TTC549 (cell line): ENCODE data around the gene SEMA3C.

Experiments
- FAIRE-seq: peaks from 2 replicates; lab custom pipeline; 2012; peaks lifted over from hg19 to GRCh38; lab: Jason Lieb, UNC

SEMA3C gene

DNA sequence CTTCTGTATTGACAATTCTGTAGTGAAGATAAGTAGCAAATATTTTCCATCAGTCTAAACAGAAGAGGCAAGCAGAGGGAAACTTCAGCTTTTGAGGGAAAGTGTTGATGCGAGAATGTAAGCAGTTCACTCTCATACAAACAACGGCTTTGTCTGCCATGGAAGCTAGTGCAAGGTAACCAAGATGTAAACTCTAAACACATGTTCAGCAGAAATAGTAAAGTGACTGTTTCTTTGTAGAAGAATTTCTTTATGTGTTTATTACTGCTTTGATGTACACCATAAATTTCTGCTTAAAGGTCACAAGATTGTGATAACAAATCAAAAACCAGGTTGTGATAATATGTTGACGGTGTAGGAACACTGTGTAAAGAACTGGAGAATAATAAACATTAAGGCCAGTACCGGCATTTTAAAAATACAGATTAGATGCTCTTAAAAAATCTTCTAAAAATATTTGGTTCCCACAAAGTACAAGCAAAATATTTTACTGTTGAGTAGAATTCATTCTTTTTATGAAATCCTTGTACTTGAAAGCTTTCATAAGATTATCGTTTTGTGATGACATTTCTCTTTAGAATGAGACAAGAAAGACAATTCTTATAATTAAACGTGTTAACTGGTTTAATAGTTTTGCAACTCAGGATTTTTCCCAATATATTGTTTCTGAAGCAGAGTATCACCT is 34.2 kb downstream of the SEMA3C start:
- peak; percentile 66 for FAIRE-seq

- FAIRE-seq = no peak
Measured at GRCh38 chr7:80883154-80884025, 35.5 kb downstream of the SEMA3C start.

DNA sequence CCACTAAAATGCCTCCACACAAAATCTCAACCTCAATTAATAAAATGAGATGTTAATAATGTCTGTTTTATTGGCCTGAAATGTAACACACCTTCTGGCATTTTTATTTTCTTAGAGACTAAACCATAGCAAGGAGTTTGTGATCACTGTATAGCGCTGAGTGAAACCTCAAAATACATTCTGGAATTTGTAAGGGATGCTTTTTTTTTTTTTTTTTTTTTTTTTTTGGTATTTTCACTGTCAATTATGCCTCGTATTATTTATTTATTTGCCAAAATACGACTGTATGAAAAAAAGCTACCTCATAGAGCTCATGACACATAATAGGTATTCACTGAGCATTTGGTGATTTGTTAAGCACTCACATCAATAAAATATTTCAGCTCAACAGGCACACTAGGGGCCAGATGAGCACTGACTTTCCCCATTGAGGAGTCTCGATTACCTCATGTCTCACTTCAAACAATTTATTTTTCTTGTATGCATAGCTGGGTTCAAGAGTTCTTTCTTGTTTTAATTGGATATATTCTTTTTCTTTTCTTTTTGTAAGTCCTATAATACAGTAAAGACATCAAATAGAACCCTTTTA is 36.5 kb downstream of the SEMA3C start:
- no peak for FAIRE-seq

- FAIRE-seq = no peak
Measured at GRCh38 chr7:80881351-80881900, 37.4 kb downstream of the SEMA3C start.

DNA sequence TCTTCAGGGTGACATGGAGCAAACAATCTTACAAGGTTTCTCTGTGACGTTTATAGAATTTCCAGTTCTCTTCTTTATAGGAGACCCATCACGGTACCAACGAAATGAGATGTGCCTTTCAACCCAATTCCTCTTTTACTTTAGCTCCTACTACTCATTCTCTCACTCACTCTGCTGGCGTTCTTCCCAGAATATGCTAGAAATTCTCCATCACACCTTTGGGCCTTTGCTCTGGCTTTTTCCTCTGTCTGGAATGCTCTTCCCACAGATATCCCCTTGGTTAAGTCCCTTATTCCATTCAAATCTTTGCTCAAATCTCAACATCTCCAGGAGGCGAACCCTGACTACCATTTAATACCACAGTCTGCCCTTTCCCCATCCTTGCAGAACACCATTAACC is 39.0 kb downstream of the SEMA3C start:
- no peak for FAIRE-seq

GRCh38 chr7:80876894-80877414 is 41.9 kb downstream of the SEMA3C start:
- FAIRE-seq = no peak

DNA sequence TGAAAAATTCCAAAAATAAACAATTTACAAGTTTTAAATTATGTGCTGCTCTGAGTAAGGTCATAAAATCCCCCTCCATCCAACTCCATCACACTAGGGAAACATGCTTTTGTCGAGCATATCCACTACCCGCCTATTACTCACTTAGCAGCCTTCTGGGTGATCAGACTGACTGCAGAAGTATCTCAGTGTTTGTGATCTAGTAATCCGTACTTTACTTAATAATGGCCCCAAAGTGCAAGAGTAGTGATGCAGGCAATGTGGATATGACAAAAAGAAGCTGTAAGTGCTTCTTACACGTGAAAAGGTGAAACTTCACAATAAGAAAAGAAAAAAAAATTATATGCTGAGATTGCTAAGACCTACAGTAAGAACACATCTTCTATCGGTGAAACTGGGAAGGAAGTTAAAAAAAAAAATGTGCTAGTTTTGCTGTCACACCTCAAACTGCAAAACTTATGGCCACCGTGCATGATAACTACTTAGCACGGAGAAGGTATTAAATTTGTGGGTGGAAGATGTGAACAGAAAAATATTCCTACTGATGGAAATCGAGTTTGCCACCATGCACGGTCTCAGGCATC is 43.2 kb downstream of the SEMA3C start:
- no peak for FAIRE-seq

DNA sequence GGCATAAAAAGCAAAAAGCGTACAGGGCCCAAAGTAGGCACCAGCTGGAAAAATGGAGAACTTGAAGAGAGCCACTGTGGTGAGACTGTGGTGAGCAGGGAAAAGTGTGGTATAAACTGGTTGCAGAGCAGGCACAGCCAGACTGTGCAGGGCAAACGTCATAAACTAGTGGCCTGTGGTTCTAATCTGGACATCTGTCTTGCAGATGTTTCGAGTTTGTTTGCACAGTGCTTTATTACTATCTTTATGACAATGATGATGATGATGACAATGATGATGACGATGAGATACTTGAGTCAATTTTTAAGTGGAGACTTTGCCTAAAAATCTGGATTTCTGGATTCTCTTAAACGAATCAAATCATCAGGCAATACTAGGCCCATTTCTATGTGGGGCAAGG is 45.7 kb downstream of the SEMA3C start:
- FAIRE-seq = no peak

DNA sequence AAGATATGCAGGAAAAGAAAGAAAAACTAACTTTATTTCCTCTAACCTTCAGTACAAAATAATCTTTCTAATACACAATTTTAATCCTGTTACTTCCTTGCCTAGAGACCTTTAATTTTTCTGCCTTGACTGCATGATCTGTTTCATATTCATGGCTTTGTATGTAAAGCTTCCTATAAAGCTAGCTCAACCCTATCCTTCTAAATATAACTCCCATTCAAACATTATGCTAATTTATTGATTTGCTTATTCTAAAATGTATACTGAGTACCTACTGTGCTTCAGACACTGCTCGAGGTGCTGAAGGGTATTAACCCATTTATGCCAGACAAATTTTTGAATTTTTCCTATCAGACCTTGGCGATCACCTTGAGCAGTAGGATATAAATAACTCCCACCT is 47.6 kb downstream of the SEMA3C start:
- FAIRE-seq = no peak

GRCh38 chr7:80870813-80871212 is 48.0 kb downstream of the SEMA3C start:
- FAIRE-seq = no peak

- no peak for FAIRE-seq
Measured at GRCh38 chr7:80869821-80870751, 48.8 kb downstream of the SEMA3C start.

DNA sequence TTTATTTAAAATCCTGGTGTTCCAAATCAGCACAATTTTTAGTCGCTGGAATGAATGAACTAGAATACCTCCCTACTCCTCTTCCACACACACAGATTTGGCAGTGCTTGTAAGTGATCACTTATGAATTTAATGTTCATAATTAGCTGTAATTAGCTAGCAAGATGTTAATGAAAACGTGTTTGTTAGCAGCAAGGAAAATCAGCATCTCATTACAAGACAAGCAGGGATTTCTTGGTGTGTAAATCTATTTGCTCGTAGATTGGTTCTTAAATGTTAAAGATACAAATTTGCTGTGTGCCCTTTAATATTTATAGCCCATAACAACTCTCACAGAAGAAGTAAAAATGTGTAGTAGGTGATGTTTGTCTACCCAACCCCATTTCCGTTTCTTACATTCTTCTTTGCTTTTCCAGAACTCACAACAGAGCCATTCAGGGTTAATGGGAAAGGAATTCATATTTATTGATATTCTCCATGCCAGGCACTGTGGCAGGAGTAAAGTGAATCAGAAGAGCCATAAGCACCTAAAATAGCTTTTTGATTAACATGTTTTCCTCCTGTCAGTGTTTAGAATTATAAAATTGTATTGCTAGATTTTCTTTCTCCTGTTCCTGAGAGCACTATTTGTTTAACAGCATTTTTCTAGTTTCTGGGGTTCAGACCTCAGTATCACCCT is 49.6 kb downstream of the SEMA3C start:
- no peak for FAIRE-seq

DNA sequence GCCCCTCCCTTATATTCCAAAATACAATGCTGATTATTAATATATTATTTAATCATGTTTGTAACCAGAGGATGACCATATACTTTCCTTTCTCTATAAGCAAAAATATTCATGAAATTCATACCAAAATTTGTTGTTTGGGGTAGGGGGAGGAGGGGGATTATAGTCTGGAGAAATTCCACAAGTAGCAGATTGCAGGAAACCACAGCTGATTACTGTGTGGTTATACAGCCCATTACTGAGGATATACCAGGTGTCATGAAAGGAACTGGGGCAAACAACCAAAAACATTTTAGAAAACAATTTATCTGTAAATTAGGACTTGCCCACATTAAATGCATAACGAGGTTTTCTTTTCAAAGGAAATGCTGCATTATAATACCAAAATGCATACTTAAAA is 50.3 kb downstream of the SEMA3C start:
- FAIRE-seq = no peak

DNA sequence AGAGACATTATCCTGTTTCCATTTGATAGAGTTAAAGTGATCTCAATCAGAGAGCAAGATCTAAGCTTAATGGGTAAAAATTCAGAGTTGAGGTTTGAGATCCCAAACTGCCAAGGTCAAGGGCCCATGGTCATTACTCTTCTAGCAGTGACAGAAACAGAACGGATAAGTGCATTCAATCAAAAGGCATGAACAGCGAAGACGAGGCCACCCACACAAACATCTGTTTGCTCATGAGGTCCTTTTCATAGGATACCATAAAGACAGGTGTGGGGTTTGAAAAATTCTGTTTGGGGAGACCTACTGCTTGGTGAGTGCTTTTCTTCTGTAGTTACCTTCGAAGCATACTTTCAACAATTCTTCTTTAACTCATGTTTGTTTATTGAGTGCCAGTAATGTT is 58.3 kb downstream of the SEMA3C start:
- FAIRE-seq = no peak

DNA sequence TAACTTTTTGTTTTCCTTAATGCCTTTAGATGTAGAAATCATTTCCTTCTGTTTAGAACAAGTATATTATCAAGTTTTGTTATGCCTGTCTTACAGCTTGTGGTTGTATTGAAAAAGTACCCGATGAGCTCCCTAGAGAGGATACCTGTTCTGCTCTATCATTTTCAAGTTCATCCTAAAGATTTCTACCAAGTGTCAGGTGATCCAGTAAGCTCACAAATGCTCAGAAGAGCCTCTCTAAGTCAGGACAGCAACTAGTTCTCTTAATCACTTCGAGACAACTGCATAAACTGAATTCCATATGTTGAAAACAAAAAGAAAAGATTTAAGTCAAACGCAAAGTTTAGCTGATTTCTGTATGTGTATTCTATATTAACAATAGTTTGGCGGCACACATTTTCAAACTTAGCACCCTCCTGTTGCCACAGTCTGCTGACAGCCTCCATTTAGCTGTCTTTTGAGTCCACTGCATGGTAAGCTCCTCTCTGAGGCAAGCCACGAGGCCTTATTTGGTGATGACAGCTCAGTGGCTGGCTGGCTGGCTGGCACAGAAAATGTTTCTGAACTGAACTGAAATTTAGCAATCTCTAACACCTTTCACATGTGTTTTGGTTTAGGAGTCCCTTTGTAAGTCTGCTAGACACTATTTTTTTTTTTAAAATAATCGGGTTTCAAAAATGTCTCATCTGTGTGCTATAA is 59.4 kb downstream of the SEMA3C start:
- no peak for FAIRE-seq

DNA sequence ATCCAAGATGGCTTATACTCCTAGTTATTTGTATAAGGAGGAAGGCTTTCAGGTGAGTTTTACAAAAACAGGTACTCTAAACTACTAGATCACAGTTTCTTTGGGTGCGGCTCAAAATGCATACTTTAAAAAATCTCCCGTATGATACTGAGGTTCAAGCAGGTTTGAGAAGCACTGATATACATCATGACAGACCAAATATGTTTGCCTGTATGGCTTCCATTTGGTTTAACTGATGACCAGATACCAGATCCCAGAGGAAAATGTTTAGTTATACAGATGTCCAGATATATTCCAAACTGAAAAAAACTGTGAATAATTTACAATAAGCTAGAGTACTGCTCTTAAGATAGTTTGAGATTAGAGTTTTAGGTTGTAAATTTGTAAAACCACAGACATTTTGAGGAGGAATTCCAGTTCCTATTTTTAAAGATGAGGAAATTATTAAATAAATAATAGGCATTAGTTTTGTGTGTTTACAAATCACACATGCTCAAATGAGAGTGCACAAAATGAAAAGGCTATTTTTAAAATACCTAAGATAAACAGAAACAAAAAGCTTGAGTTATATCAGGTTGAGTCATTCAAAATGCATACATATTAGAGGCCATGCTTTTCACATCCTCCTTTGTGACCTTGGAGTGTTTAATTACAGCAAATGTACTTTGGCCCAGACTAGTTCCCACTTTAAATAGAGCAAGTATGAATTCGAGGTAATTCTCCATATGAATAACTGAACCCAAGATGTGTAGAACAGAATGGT is 60.5 kb downstream of the SEMA3C start:
- FAIRE-seq = no peak

DNA sequence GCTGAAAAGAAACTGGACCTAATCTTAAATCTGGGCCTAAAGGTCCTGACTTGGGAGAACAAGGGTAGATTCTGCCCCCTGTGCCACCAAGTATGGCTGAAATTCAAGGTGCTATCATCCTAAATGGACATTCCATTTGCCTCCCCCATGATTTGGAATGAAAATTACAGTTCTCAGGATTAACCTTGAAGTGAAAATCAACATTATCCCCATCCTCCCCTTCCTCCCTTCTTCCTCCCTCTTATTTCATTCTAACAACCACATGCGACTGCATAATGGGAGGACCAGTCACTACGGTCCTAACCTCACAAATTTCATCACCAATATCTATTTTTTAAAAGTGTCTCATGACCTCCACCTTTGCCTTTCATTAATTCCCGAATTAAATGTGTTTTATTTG is 62.1 kb downstream of the SEMA3C start:
- no peak for FAIRE-seq

DNA sequence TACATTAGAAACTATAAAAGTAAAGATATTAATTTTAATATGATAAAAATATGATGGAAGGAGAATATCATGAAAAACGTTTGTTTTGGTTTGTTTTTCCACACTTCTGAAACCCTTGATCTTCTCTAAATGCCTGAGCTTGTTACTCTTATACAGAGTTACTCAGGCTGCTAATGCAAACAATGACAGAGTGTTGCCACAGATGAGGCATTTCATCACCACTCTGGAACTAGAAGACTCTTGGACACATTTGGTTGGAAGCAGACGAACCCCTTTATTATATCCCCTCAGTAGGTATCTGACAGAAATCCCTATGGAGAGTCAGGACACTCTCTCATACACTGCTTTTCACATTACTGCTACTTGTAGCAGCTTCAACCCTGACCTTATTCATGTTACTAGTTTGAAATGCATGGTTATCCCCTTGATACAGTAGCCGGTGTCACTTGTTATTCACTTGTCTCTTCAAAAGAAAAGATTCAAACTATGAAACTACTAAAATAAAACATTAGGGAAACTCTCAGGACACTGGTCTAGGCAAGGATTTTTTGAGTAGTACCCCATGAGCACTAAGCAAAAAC is 66.9 kb downstream of the SEMA3C start:
- no peak for FAIRE-seq

- no peak for FAIRE-seq
Measured at GRCh38 chr7:80848841-80849240, 70.0 kb downstream of the SEMA3C start.
